ENCODE data around the gene CFAP46.
"Not testable (repeated sequence)": the region's sequence is repeated elsewhere in the genome, so short reads cannot be mapped to it uniquely, and the experiment has no call there.

CFAP46 gene

DNA sequence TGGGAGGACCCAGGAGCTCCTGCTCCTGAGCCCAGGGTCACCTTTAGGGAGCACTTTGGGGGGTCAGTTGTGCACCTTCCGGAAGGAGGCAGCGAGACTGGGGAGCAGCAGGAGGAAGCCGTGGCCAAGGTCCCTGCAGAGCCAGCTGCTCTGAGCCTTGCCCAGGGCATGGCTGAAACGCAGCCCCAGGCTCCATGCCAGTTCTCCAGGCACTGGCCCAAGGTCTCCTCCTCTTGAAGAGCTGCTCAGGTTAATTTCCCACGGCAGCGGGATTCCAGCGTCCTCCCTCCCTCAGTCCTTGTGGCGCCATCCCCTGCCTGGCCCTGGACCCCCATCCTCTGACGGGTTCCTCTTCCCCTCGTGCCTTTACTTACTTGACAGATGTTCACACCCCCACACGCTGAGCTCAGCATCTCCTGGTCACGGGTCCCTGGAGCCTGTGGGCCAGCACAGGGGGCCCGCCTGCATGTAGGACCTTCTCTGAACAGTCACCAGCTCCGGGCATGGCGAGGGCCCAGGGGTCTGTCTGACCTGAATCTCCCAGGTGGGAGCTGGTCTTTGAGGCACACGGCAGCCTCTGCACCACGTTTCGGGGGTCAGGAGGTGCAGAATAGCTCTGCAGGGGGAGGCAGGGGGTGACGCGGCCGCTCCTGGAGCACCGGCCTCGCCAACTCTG lies 16.7 kb upstream of the CFAP46 start:
- Histone ChIP-seq H3K4me3 (ENCODE audit: low read depth in 1 of 2, low read length in 2 of 2) (no peak overlapping the region), H3K27me3 (ENCODE audit: insufficient read depth, low read length, poor library complexity) (peaks cover 9% of the 10 kb centered on the region), H3K4me2 (ENCODE audit: insufficient read depth, low read length) (no peak overlapping the region), H4K20me1 (ENCODE audit: insufficient read depth, low read length) (no peaks in the 10 kb centered on the region), H3K79me2 (ENCODE audit: insufficient read depth, low read length) (no peaks in the 10 kb centered on the region), H2AFZ (ENCODE audit: low read depth, low read length) (no peak overlapping the region), H3K27ac (ENCODE audit: low read length) (no peak overlapping the region), H3K4me1 (ENCODE audit: insufficient read depth, low read length) (no peaks in the 10 kb centered on the region), H3K36me3 (ENCODE audit: insufficient read depth, low read length) (no peaks in the 10 kb centered on the region), H3K9ac (ENCODE audit: low read depth, low read length) (no peak overlapping the region), H3K9me3 (ENCODE audit: insufficient read depth, low read length, severe bottlenecking) (no peaks in the 10 kb centered on the region)
- DNase-seq (no peak), ATAC-seq (ENCODE audit: insufficient read depth, low read depth) (no peak)
- TF ChIP-seq EZH2 (IDR thresholded peaks at IDR 0.05; ENCODE audit: borderline replicate concordance, low read depth, low read length, severe bottlenecking) = no peak
- TF ChIP-seq, protein P1, sequence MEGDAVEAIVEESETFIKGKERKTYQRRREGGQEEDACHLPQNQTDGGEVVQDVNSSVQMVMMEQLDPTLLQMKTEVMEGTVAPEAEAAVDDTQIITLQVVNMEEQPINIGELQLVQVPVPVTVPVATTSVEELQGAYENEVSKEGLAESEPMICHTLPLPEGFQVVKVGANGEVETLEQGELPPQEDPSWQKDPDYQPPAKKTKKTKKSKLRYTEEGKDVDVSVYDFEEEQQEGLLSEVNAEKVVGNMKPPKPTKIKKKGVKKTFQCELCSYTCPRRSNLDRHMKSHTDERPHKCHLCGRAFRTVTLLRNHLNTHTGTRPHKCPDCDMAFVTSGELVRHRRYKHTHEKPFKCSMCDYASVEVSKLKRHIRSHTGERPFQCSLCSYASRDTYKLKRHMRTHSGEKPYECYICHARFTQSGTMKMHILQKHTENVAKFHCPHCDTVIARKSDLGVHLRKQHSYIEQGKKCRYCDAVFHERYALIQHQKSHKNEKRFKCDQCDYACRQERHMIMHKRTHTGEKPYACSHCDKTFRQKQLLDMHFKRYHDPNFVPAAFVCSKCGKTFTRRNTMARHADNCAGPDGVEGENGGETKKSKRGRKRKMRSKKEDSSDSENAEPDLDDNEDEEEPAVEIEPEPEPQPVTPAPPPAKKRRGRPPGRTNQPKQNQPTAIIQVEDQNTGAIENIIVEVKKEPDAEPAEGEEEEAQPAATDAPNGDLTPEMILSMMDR (IDR thresholded peaks at IDR 0.05; ENCODE audit: borderline replicate concordance, extremely low read depth, low read length, poor library complexity, severe bottlenecking) = no peak

DNA sequence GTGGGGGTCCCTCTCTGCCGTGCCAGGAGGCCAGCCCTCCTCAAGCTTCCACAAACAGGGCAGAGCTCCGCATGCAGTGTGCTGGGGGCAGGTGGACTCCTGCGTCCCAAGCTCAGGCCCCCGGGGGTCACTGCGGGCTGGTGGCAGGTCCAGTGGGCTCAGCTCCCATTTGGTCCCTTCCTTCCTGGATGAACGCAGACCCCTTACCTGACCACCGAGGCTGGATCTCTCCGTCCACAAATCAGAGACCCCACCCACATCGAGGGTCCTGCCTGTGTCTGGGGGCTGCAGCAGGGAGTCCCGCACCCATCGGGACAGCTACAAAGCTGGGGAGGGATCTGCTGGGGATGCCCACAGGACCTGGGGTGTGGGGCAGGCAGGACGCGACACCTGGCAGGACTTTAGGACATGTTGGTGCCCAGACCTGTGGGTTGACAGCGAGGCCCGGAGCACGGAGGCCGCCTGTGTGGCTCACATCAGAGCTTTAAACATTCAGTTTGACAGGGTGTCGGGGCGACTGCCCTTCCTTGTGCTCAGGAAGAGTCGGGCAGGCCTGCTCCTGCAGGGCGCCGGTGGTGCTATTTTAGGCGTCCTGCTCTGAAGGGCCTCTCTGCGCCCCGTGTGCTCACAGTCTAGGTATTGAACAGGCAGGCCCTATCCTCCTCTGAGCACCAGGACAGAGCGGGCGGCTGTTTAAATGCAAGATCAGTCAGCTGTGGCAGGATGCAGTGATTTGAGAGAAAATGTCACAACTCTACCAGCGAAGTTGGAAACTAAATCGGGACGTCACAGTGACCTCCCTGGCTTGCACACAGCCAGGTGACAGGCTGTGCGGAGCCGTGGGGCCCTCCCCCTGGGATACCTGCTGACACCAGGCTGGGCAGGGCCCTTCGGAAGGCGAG lies 15.9 kb upstream of the CFAP46 start:
- Histone ChIP-seq H2AFZ (ENCODE audit: low read depth, low read length) (no peak overlapping the region), H3K4me3 (ENCODE audit: low read depth in 1 of 2, low read length in 2 of 2) (no peak overlapping the region), H3K79me2 (ENCODE audit: insufficient read depth, low read length) (no peaks in the 10 kb centered on the region), H3K27ac (ENCODE audit: low read length) (no peak overlapping the region), H3K27me3 (ENCODE audit: insufficient read depth, low read length, poor library complexity) (peaks cover 9% of the 10 kb centered on the region), H3K36me3 (ENCODE audit: insufficient read depth, low read length) (no peaks in the 10 kb centered on the region), H3K4me1 (ENCODE audit: insufficient read depth, low read length) (no peaks in the 10 kb centered on the region), H4K20me1 (ENCODE audit: insufficient read depth, low read length) (no peaks in the 10 kb centered on the region), H3K9me3 (ENCODE audit: insufficient read depth, low read length, severe bottlenecking) (no peaks in the 10 kb centered on the region), H3K4me2 (ENCODE audit: insufficient read depth, low read length) (no peak overlapping the region), H3K9ac (ENCODE audit: low read depth, low read length) (no peak overlapping the region)
- TF ChIP-seq, protein P1 (IDR thresholded peaks at IDR 0.05; ENCODE audit: borderline replicate concordance, extremely low read depth, low read length, poor library complexity, severe bottlenecking) = no peak
- no peak for TF ChIP-seq EZH2 (IDR thresholded peaks at IDR 0.05; ENCODE audit: borderline replicate concordance, low read depth, low read length, severe bottlenecking)
- ATAC-seq (ENCODE audit: insufficient read depth, low read depth) (no peak), DNase-seq (no peak)

DNA sequence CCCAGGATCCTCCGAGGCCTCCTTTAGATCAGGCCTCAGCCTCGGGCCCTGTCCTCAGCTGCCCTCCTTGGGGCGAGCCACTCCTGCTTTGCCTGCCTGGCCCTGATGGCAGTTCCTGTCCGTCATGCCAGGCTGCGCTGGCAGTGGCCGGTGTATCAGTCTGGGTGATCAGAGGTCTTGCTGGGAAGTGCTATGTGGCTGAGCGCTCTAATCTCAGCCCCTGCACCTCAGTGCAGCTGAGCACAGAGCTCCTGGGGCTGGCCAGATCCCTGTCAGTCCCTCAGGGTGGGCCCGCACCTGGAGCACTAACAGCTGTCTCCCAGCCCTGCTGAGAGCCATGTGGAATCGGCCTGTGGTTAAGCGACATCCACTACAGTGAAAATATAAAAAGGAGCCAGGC lies 14.8 kb upstream of the CFAP46 start:
- Histone ChIP-seq H3K9me3 (ENCODE audit: insufficient read depth, low read length, severe bottlenecking) (no peaks in the 10 kb centered on the region), H3K27ac (ENCODE audit: low read length) (no peak overlapping the region), H3K36me3 (ENCODE audit: insufficient read depth, low read length) (no peaks in the 10 kb centered on the region), H3K4me3 (ENCODE audit: low read depth in 1 of 2, low read length in 2 of 2) (no peak overlapping the region), H4K20me1 (ENCODE audit: insufficient read depth, low read length) (no peaks in the 10 kb centered on the region), H3K4me1 (ENCODE audit: insufficient read depth, low read length) (no peaks in the 10 kb centered on the region), H3K4me2 (ENCODE audit: insufficient read depth, low read length) (no peak overlapping the region), H3K27me3 (ENCODE audit: insufficient read depth, low read length, poor library complexity) (peaks cover 9% of the 10 kb centered on the region), H3K79me2 (ENCODE audit: insufficient read depth, low read length) (no peaks in the 10 kb centered on the region), H2AFZ (ENCODE audit: low read depth, low read length) (no peak overlapping the region), H3K9ac (ENCODE audit: low read depth, low read length) (no peak overlapping the region)
- DNase-seq (no peak), ATAC-seq (ENCODE audit: insufficient read depth, low read depth) (no peak)
- TF ChIP-seq EZH2 (IDR thresholded peaks at IDR 0.05; ENCODE audit: borderline replicate concordance, low read depth, low read length, severe bottlenecking) = no peak
- TF ChIP-seq, protein P1 (IDR thresholded peaks at IDR 0.05; ENCODE audit: borderline replicate concordance, extremely low read depth, low read length, poor library complexity, severe bottlenecking) = no peak

DNA sequence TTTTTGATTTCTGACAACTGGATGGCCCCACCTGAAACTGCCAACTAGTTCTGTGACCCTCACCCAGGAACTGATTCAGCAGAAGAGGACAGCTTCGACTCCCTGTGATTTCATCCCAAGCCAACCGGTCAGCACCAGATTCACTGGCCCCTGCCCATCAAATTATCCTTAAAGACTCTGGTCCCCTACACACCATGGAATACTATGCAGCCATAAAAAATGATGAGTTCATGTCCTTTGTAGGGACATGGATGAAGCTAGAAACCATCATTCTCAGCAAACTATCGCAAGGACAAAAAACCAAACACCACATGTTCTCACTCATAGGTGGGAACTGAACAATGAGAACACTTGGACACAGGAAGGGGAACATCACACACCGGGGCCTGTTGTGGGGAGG lies 13.9 kb upstream of the CFAP46 start:
- not testable (repeated sequence) for H3K4me1 ChIP-seq (ENCODE audit: insufficient read depth, low read length); H3K27me3 ChIP-seq (ENCODE audit: insufficient read depth, low read length, poor library complexity); H3K4me3 ChIP-seq (ENCODE audit: low read depth in 1 of 2, low read length in 2 of 2); H3K36me3 ChIP-seq (ENCODE audit: insufficient read depth, low read length); H3K9me3 ChIP-seq (ENCODE audit: insufficient read depth, low read length, severe bottlenecking); H3K9ac ChIP-seq (ENCODE audit: low read depth, low read length); ATAC-seq (ENCODE audit: insufficient read depth, low read depth); H3K79me2 ChIP-seq (ENCODE audit: insufficient read depth, low read length); H3K27ac ChIP-seq (ENCODE audit: low read length); H2AFZ ChIP-seq (ENCODE audit: low read depth, low read length); H3K4me2 ChIP-seq (ENCODE audit: insufficient read depth, low read length); DNase-seq; H4K20me1 ChIP-seq (ENCODE audit: insufficient read depth, low read length)
